NCI-H774 (cell line): ENCODE results near the gene PLAC9.

ENCODE experiments used
- DNase-seq: peaks from one replicate; lab custom pipeline; 2025; lab: John Stamatoyannopoulos, UW

PLAC9 gene

DNA sequence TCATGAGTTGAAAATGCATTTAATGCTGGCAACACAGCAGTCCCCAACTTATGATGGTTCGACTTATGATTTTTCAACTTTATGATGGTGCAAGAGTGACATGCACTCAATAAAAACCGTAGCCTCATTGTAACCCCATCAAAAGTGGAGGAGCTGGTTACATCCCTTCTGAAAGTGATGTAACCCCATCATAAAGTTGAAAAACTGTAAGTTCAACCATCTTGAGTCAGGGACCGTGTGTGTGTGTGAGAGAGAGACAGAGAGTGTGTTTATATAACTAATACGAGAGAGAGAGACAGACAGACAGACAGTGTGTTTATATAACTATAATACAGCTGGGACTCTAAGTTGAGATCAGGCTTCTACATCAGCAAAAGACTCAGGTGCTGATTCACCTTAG lies 51.8 kb downstream of the PLAC9 start:
- no peak for DNase-seq

DNA sequence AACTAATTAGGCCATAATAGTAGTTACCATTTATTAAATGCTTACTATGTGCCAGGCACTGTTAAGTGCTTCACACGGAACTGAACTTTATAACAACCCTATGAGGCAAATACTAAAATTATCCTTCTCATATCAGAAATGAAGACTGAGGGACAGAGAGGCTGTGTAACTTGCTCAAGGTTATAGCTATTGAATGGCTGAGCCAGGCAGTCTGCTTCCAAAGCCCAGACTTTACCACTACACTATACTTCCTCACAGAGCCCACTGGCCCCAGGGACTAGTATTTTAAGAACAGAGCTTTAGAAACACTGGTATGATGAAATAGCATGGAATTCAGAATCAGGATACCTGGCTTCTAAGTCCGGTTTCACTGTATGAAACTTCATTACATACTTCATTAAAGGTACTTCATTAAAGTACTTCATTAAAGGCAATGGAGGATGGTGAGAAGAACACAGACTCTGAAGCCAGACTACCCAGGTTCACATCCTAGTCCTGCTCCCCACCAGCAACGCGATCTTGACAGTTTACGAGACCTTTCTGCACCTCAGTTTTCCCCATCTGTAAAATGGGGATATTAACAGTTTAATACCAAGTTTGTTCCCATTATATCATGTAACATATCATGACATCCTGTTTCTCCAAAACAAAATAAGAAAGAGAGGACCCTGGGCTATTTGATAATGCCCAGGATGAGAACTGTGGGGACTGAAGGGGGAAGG lies 53.2 kb downstream of the PLAC9 start:
- DNase-seq, result no peak

- no peak for DNase-seq
These were observed 54.0 kb downstream of the PLAC9 start for GRCh38 chr10:80186364-80187012.

GRCh38 chr10:80187060-80187459 lies 54.5 kb downstream of the PLAC9 start:
- DNase-seq, result no peak

GRCh38 chr10:80187465-80188409 lies 55.2 kb downstream of the PLAC9 start:
- DNase-seq, result no peak

DNA sequence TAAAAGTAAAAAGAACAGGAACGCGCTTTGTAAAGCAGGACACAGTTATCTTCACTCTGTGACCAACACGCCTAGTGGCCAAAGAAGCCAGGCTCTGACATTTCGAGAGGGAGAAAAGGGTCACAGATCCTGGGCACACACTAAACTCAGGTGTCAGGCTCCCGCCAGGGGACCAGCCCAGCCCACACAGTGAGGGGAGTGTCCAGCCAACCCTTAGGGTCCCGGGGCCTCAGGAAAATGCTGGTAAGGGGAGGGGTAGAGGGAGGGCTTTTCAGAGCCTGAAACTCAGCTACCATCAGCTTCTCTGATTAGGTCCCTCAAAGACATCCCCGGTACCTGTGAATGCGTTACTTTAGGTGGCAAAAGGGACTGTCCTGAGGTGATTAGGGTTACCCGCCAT lies 56.2 kb downstream of the PLAC9 start:
- no peak for DNase-seq

GRCh38 chr10:80191589-80192270 lies 59.2 kb downstream of the PLAC9 start:
- DNase-seq, result no peak

DNA sequence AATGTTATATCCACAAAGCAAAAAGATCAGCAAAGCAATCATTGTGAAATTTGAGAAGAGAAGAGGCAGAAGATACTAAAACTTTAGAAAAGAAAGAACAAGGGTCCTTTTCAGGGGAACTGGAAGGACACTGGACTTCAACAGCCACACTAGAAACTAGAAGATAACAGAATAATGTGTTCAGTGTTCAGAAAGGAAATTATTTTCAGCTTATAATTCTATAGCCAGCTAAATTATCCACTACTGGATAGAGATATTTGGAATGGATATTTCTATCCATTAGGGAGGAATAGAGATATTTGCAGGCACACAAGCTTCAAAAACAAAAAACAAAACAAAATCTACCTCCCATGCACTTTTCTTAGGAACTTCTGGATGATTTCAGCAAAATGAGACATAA lies 60.0 kb downstream of the PLAC9 start:
- DNase-seq, result no peak

- no peak for DNase-seq
These were observed 62.0 kb downstream of the PLAC9 start for GRCh38 chr10:80194373-80195045.
